H1 (cell line): ENCODE measurements around the gene PTPN18. TPM values are rescaled to one million over a fixed set of nuclear protein-coding genes. Genes with fewer than 3 reads are reported as not detected.

Source experiments
- ASH2L ChIP-seq: fragments of 200-600, 300-600 bp; sonication (generic); IDR thresholded peaks from one replicate; pipeline ENCODE4 v1.7.1; 2017; ENCODE audit warnings: low read length
- BACH1 ChIP-seq: IDR thresholded peaks from 2 replicates; pipeline ENCODE4 v1.6.1; 2012; ENCODE audit warnings: low read length, improper control_type of control experiment
- CBX8 ChIP-seq: fragments of 300-800, 300-1000 bp; sonication (generic); IDR thresholded peaks from 2 replicates; pipeline ENCODE4 v1.7.1; 2016; ENCODE audit warnings: low read depth, low read length, borderline replicate concordance
- CHD1 ChIP-seq: IDR thresholded peaks from 2 replicates; pipeline ENCODE4 v1.6.1; 2012; ENCODE audit warnings: low read depth, low read length, improper control_type of control experiment
- CHD2 ChIP-seq: IDR thresholded peaks from 2 replicates; pipeline ENCODE4 v1.6.1; 2012; ENCODE audit warnings: low read length, improper control_type of control experiment
- CHD7 ChIP-seq: fragments of 300-600 bp; sonication (generic); IDR thresholded peaks from 2 replicates; pipeline ENCODE4 v1.7.1; 2012; ENCODE audit warnings: low read length, moderate library complexity, mild to moderate bottlenecking, inconsistent platforms; ENCODE audit not compliant: insufficient replicate concordance
- HDAC2 ChIP-seq, 2 experiments: fragments of 300-600 bp in 1 of 2; sonication (generic) in 1 of 2; IDR thresholded peaks; 2 replicates each; pipeline ENCODE4 v1.6.1; 2011 to 2012; ENCODE audit warnings: low read depth in 2 of 2, low read length in 2 of 2, mild to moderate bottlenecking in 2 of 2, moderate library complexity in 2 of 2, borderline replicate concordance in 1 of 2, inconsistent platforms in 1 of 2
- KDM5A ChIP-seq: fragments of 200-600 bp; IDR thresholded peaks from 2 replicates; pipeline ENCODE4 v1.7.1; 2012; ENCODE audit warnings: mild to moderate bottlenecking, low read length, inconsistent platforms, mixed read lengths
- SRF ChIP-seq: IDR thresholded peaks from 2 replicates; pipeline ENCODE4 v1.6.1; 2011; ENCODE audit warnings: mild to moderate bottlenecking, low read depth, low read length, moderate library complexity
- TBP ChIP-seq: IDR thresholded peaks from 2 replicates; pipeline ENCODE4 v1.6.1; 2011; ENCODE audit warnings: low read depth, low read length, improper control_type of control experiment
- TCF12 ChIP-seq: IDR thresholded peaks from 2 replicates; pipeline ENCODE4 v1.6.1; 2011; ENCODE audit warnings: low read depth, mild to moderate bottlenecking, low read length
- USF2 ChIP-seq: IDR thresholded peaks from 2 replicates; pipeline ENCODE4 v1.6.1; 2011; ENCODE audit warnings: low read length, improper control_type of control experiment
- polyA plus RNA-seq, 7 experiments: library from polyadenylated mRNA; depleted of rRNA in 3 of 7; stranded (reverse) in 5 of 7; unstranded in 2 of 7; fragments of >200 nt in 5 of 7; fragments of 200-250 nt in 2 of 7; gene quantifications; 1 replicate in 5 of 7; 2 replicates in 1 of 7; 4 replicates in 1 of 7; pipeline versions ENCODE4 v1.2.1 to v1.2.3, GENCODE V29; 2011 to 2013; ENCODE audit warnings: missing spikeins in 2 of 7, mixed read lengths in 2 of 7
- total RNA-seq: library from RNA; stranded (reverse); fragmentation: NEBNext Ultra II Directional; extraction: Animal tissue kit (Norgen Biotek cat#: 25700); gene quantifications from 2 replicates; pipeline ENCODE4 v1.2.1, GENCODE V29; 2021

The PTPN18 gene
- total and polyA plus RNA-seq, 2 of the 8 experiments (the other 6 are each of a cell fraction or from before 2014, with no cell fraction given), result 13.2 to 14.7 TPM

- TF ChIP-seq CHD7 (no peak), HDAC2 (IDR thresholded peaks at IDR 0.05; ENCODE audit: borderline replicate concordance in 1 of 2, low read depth in 2 of 2, low read length in 2 of 2) (no peak), TCF12 (no peak), CHD2 (no peak), CHD1 (no peak), CBX8 (no peak), BACH1 (no peak), ASH2L (no peak), KDM5A (no peak), SRF (no peak), TBP (no peak), USF2 (no peak)
Measured at GRCh38 chr2:130344578-130344977, 11.3 kb upstream of the PTPN18 start (continued).
